Measurements from ENCODE around the gene OPA1. TPM values are rescaled to one million over a fixed set of nuclear protein-coding genes. Genes with fewer than 3 reads are reported as not detected.

The OPA1 gene
- total and polyA plus RNA-seq, 11 donors, result 23.0 to 215 (median 106) TPM

- peaks cover 0 to 5% (median 0%) of the 10 kb centered on the region in 12 donors for H3K4me1 ChIP-seq
- 94 to 97% (median 96%) methylated on average over 5 of the region's 5 CpGs for WGBS, 4 donors
- intact Hi-C loops (cut with DNase I), result no loop called here
- H3K36me3 ChIP-seq, result no peaks in the 10 kb centered on the region
- DNase-seq (no peak), ATAC-seq (no peak)
- no peak overlapping the region for H3K27ac ChIP-seq
- no peak overlapping the region for H3K4me3 ChIP-seq
- H3K27me3 ChIP-seq, result no peaks in the 10 kb centered on the region
- peaks cover 0 to 19% (median 8%) of the 10 kb centered on the region in 12 donors for H3K9me3 ChIP-seq
- no peak for TF ChIP-seq CTCF (IDR thresholded peaks at IDR 0.05)
- TF ChIP-seq POLR2A (IDR thresholded peaks at IDR 0.05), result no peak
Measured at GRCh38 chr3:193712938-193713337, 119.9 kb downstream of the OPA1 start.

- 64 to 82% (median 76%) methylated on average over 4 of the region's 4 CpGs for WGBS, 4 donors
- intact Hi-C loops (cut with DNase I), result no loop called here
- no peak overlapping the region for H3K4me3 ChIP-seq
- H3K27me3 ChIP-seq, result no peaks in the 10 kb centered on the region
- peaks cover 0 to 19% (median 8%) of the 10 kb centered on the region in 12 donors for H3K9me3 ChIP-seq
- DNase-seq (no peak), ATAC-seq (no peak)
- no peak for TF ChIP-seq CTCF (IDR thresholded peaks at IDR 0.05)
- no peak for TF ChIP-seq POLR2A (IDR thresholded peaks at IDR 0.05)
- H3K27ac ChIP-seq, result no peak overlapping the region
- no peaks in the 10 kb centered on the region for H3K36me3 ChIP-seq
- H3K4me1 ChIP-seq, result no peaks in the 10 kb centered on the region
Measured at GRCh38 chr3:193714523-193715137, 121.6 kb downstream of the OPA1 start.

- H3K4me3 ChIP-seq, result no peak overlapping the region
- no peaks in the 10 kb centered on the region for H3K27me3 ChIP-seq
- no peaks in the 10 kb centered on the region for H3K4me1 ChIP-seq
- 74 to 85% (median 79%) methylated on average over 4 of the region's 4 CpGs for WGBS, 4 donors
- no peaks in the 10 kb centered on the region for H3K36me3 ChIP-seq
- TF ChIP-seq POLR2A (IDR thresholded peaks at IDR 0.05), result no peak
- no peak for TF ChIP-seq CTCF (IDR thresholded peaks at IDR 0.05)
- no peak overlapping the region for H3K27ac ChIP-seq
- peaks cover 0 to 25% (median 9%) of the 10 kb centered on the region in 12 donors for H3K9me3 ChIP-seq
- DNase-seq (no peak), ATAC-seq (peak in 2 of 4 donors; percentile 34 to 51)
- intact Hi-C loops (cut with DNase I), result no loop called here
Measured at GRCh38 chr3:193716150-193716549, 123.1 kb downstream of the OPA1 start.

- ATAC-seq, result peak in 2 of 4 donors; percentile 39 to 61
- H3K27ac ChIP-seq, result no peak overlapping the region
- intact Hi-C loops (cut with DNase I), result no loop called here
- H3K9me3 ChIP-seq, result peaks cover 0 to 15% (median 3%) of the 10 kb centered on the region in 12 donors
- H3K27me3 ChIP-seq, result peaks cover 0 to 11% (median 0%) of the 10 kb centered on the region in 9 donors
- no peak overlapping the region for H3K4me3 ChIP-seq
- 44 to 64% (median 54%) methylated on average over 7 of the region's 7 CpGs for WGBS, 4 donors
- no peak for DNase-seq
- TF ChIP-seq POLR2A (IDR thresholded peaks at IDR 0.05), result no peak
- no peak for TF ChIP-seq CTCF (IDR thresholded peaks at IDR 0.05)
- H3K4me1 ChIP-seq, result no peaks in the 10 kb centered on the region
- H3K36me3 ChIP-seq, result no peaks in the 10 kb centered on the region
Measured at GRCh38 chr3:193719735-193720134, 126.7 kb downstream of the OPA1 start.
